HG03432 (cell line): ENCODE results near the gene ZSCAN4.

Experiments
- ATAC-seq: cut with Tn5 transposase; IDR thresholded peaks from one replicate; pipeline ENCODE4 v1.9.1; 2021; ENCODE audit warnings: mild to moderate bottlenecking, moderate library complexity; ENCODE audit not compliant: unreplicated experiment

The ZSCAN4 gene

GRCh38 chr19:57668635-57669034 is at the start of gene ZSCAN4:
Gene ZSCAN4, plus strand, starts transcription at chr19:57668935. Its CDS starts 7,211 bp downstream, at chr19:57676146.
- ATAC-seq: no peak

- no peak for ATAC-seq
Measured at GRCh38 chr19:57620673-57621348, 47.9 kb upstream of the ZSCAN4 start.

GRCh38 chr19:57623091-57623490 is 45.6 kb upstream of the ZSCAN4 start:
- no peak for ATAC-seq

GRCh38 chr19:57632987-57633831 is 35.5 kb upstream of the ZSCAN4 start, which contains the start of gene ZNF211:
Gene ZNF211, plus strand, starts transcription at chr19:57633168. Its CDS starts 179 bp downstream, at chr19:57633347.
- peak; percentile 95 for ATAC-seq

- ATAC-seq: no peak
Measured at GRCh38 chr19:57633832-57634131, 35.0 kb upstream of the ZSCAN4 start.

- ATAC-seq: no peak
Measured at GRCh38 chr19:57637379-57637778, 31.4 kb upstream of the ZSCAN4 start.

- ATAC-seq: no peak
Measured at GRCh38 chr19:57641715-57642234, 27.0 kb upstream of the ZSCAN4 start.

GRCh38 chr19:57642396-57643046 is 26.2 kb upstream of the ZSCAN4 start:
- ATAC-seq: no peak

- ATAC-seq: no peak
Measured at GRCh38 chr19:57643734-57644133, 25.0 kb upstream of the ZSCAN4 start.

- no peak for ATAC-seq
Measured at GRCh38 chr19:57648331-57649003, 20.3 kb upstream of the ZSCAN4 start.

- ATAC-seq: no peak
Measured at GRCh38 chr19:57651654-57651996, 17.1 kb upstream of the ZSCAN4 start.

GRCh38 chr19:57653689-57654088 is 15.0 kb upstream of the ZSCAN4 start:
- ATAC-seq: no peak

GRCh38 chr19:57655443-57655842 is 13.3 kb upstream of the ZSCAN4 start:
- ATAC-seq: no peak

- no peak for ATAC-seq
Measured at GRCh38 chr19:57656346-57656745, 12.4 kb upstream of the ZSCAN4 start.

GRCh38 chr19:57664269-57665127 is 4.2 kb upstream of the ZSCAN4 start:
- no peak for ATAC-seq

GRCh38 chr19:57665261-57665806 is 3.4 kb upstream of the ZSCAN4 start:
- ATAC-seq: no peak

- ATAC-seq: no peak
Measured at GRCh38 chr19:57667228-57667627, 1.5 kb upstream of the ZSCAN4 start.

- no peak for ATAC-seq
Measured at GRCh38 chr19:57671124-57671895, 2.6 kb downstream of the ZSCAN4 start.

GRCh38 chr19:57672466-57672865 is 3.7 kb downstream of the ZSCAN4 start:
- no peak for ATAC-seq
